Measurements from ENCODE around the gene EPB41L4B.
"Not testable (repeated sequence)": the region's sequence is repeated elsewhere in the genome, so short reads cannot be mapped to it uniquely, and the experiment has no call there.

EPB41L4B gene

DNA sequence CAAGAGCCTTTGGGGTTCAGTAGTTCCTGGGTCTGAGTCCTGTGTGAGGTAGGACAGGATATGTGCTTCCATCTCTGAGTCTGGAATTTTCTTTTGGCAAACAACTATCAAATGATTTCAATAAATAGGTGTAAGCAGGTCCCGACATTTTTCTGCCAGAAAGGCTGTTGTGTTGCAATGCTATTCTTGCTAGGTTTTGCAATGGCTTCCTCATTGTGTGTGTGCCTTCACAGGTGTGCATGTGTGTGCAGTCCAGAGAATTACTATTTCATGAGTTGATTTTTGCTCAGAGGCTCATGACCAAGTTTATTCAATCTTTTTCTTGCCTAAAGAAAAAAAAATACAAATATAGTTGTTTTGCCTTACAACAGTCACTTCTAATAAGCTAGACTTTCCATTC, 89.3 kb downstream of the EPB41L4B start:
- DNase-seq (ENCODE audit: low spot score) = no peak

GRCh38 chr9:109230277-109230676, 90.6 kb downstream of the EPB41L4B start:
- TF ChIP-seq CTCF (IDR thresholded peaks at IDR 0.05; ENCODE audit: extremely low read depth, insufficient read depth, missing control alignments) = no peak
- in situ Hi-C loops (cut with MboI; ENCODE audit: low pct_unique_long_range_greater_than_20kb, low sequenced_read_pairs, unreplicated experiment) = no loop called here
- no peak for DNase-seq (ENCODE audit: low spot score)

More for the DNA sequence above, 89.3 kb downstream of the EPB41L4B start:
- TF ChIP-seq CTCF (IDR thresholded peaks at IDR 0.05; ENCODE audit: extremely low read depth, insufficient read depth, missing control alignments) = no peak
- in situ Hi-C loops (cut with MboI; ENCODE audit: low pct_unique_long_range_greater_than_20kb, low sequenced_read_pairs, unreplicated experiment) = no loop called here

GRCh38 chr9:109229682-109230081, 91.2 kb downstream of the EPB41L4B start:
- no peak for DNase-seq (ENCODE audit: low spot score)
- in situ Hi-C loops (cut with MboI; ENCODE audit: low pct_unique_long_range_greater_than_20kb, low sequenced_read_pairs, unreplicated experiment) = no loop called here
- TF ChIP-seq CTCF (IDR thresholded peaks at IDR 0.05; ENCODE audit: extremely low read depth, insufficient read depth, missing control alignments) = no peak

GRCh38 chr9:109228093-109228642, 92.7 kb downstream of the EPB41L4B start:
- no peak for TF ChIP-seq CTCF (IDR thresholded peaks at IDR 0.05; ENCODE audit: extremely low read depth, insufficient read depth, missing control alignments)
- in situ Hi-C loops (cut with MboI; ENCODE audit: low pct_unique_long_range_greater_than_20kb, low sequenced_read_pairs, unreplicated experiment) = no loop called here
- DNase-seq (ENCODE audit: low spot score) = no peak

DNA sequence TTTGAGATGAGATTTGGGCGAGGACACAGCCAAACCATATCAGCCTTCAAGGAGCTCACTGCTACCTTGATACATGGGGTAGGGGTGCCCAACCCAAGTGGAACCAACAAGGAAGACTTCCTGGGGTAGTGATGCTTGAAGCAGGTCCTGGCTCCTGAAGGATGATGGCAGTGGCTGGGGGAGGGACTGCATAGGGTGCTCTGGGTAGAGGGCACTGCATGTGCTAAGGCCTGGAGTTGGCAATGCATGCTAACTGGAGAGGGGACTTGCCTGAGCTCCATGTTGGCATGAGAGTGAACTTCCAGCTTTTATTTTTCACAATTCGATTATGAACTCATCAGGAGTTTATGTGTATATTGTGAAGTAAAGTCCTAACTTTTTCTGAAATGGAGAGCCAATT, 95.2 kb downstream of the EPB41L4B start:
- DNase-seq (ENCODE audit: low spot score) = no peak
- no peak for TF ChIP-seq CTCF (IDR thresholded peaks at IDR 0.05; ENCODE audit: extremely low read depth, insufficient read depth, missing control alignments)
- in situ Hi-C loops (cut with MboI; ENCODE audit: low pct_unique_long_range_greater_than_20kb, low sequenced_read_pairs, unreplicated experiment) = no loop called here

DNA sequence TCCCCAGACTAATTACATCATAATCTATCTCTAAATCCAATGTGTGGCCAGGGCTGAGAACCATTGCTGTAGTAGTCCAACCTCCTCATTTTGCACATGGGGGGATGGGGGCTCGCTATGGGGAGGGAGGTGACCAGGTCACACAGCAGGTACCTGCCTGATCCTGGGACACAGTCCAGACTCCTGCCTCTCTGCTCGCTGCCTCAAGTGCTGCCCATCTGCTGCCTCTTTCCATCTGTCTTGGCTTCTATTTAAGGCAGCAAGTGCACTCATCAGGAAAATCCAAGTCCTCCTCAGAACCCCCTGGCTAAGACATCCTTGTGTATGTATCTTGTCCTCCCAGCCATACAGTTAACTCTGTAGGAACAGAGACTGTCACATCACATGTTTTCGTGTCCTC, 96.1 kb downstream of the EPB41L4B start:
- no peak for DNase-seq (ENCODE audit: low spot score)
- TF ChIP-seq CTCF (IDR thresholded peaks at IDR 0.05; ENCODE audit: extremely low read depth, insufficient read depth, missing control alignments) = no peak
- in situ Hi-C loops (cut with MboI; ENCODE audit: low pct_unique_long_range_greater_than_20kb, low sequenced_read_pairs, unreplicated experiment) = no loop called here

- DNase-seq (ENCODE audit: low spot score); in situ Hi-C loops (cut with MboI; ENCODE audit: low pct_unique_long_range_greater_than_20kb, low sequenced_read_pairs, unreplicated experiment): not testable (repeated sequence)
Observed at GRCh38 chr9:109218242-109218641, 102.6 kb downstream of the EPB41L4B start.

Data from GM13977 (cell line).